Stimulated activated CD4-positive, alpha-beta T cell treated with anti-CD3 and anti-CD28 coated beads, TNF-alpha, amount 100 ng/mL, for 4 hours (primary cell): ENCODE results near the gene FAM50A.

ENCODE experiments used
- DNase-seq, 3 experiments: peaks; one replicate each; pipeline ENCODE4 v3.0.0-alpha.2; 2020; ENCODE audit warnings: low read depth in 3 of 3

Gene FAM50A

DNA sequence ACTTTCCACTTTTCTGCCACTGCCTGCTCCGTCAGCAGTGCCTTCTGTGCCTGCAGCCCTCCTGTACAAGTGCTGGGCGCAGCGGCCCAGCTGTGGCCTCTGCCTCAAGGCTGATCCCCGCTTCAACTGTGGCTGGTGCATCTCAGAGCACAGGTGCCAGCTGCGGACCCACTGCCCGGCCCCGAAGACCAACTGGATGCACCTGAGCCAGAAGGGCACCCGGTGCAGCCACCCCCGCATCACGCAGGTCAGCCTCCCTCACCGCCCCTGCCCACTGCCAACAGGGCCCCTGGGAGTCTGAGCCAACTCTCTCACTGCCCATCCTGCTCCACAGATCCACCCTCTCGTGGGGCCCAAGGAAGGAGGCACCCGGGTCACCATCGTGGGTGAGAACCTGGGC lies 21.7 kb downstream of the FAM50A start:
- no peak for DNase-seq

- no peak for DNase-seq
Observed at GRCh38 chrX:154466036-154466435, 22.1 kb downstream of the FAM50A start.

DNA sequence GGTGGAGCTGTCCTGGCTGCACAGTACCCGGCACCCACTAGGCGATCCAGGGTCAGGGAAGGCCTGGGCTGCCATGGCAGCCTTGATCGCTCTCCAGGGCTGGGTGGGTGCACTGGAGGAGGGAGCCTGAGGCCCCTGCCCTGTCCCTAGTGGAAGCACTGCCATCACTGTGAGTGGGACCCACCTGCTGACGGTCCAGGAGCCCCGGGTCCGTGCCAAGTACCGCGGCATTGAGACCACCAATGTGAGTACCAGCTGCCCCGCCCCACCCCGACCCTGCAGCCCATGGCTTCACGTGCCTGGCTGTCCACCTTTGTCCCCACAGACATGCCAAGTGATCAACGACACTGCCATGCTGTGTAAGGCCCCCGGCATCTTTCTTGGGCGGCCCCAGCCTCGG lies 23.0 kb downstream of the FAM50A start:
- DNase-seq: no peak

GRCh38 chrX:154467556-154467955 lies 23.6 kb downstream of the FAM50A start:
- no peak for DNase-seq

GRCh38 chrX:154468217-154468616 lies 24.3 kb downstream of the FAM50A start:
- DNase-seq: no peak

DNA sequence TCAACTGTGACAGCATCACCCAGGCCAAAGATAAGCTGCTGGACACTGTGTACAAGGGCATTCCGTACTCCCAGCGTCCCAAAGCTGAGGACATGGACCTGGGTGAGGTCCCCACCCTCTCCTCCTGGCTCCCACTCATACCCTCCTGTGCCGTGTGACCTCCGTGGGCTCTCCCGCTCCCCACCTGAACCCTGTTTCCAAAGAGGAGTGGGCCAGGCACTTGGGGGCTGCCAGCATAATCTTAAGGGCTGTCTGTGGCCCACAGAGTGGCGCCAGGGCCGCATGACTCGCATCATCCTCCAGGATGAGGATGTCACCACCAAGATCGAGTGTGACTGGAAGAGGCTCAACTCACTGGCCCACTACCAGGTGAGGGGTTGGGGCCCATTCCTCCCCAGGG lies 25.2 kb downstream of the FAM50A start:
- DNase-seq: no peak

GRCh38 chrX:154469880-154470279 lies 25.9 kb downstream of the FAM50A start:
- no peak for DNase-seq

DNA sequence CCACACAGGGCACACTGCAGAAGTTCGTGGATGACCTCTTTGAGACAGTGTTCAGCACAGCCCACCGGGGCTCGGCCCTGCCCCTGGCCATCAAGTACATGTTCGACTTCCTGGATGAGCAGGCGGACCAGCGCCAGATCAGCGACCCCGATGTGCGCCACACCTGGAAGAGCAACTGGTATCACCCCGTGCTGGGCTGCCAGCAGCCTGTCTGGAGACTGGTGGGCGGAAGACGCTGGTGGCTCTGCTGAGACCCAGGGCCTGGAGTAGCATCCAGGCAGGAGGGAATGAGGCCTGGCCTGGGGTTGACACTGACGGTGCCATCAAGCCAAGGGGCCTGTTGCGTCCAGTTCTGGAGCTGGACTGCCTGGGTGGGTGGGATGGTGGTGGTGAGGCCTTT lies 26.5 kb downstream of the FAM50A start:
- DNase-seq: no peak

DNA sequence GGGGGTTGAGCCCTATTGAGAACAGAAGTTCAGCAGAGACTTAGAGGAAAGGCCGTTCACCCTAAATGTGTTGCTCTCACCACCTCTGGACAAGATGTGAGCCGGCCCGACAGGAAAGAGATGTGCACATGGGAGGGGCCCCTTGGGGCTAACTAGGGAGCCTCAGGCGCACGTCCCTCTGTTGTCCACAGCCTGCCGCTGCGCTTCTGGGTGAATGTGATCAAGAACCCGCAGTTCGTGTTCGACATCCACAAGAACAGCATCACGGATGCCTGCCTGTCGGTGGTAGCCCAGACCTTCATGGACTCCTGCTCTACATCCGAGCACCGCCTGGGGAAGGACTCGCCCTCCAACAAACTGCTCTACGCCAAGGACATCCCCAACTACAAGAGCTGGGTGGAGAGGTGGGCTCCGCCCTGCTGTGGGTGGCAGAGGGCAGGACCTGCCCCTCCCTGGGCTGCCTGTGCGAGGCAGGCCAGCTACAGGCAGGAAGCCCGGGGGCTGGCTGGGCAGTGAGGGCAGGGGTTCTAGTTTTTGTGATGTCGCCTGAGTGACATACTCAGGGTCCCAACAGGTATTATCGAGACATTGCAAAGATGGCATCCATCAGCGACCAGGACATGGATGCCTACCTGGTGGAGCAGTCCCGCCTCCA lies 27.1 kb downstream of the FAM50A start:
- no peak for DNase-seq

GRCh38 chrX:154471839-154472684 lies 28.1 kb downstream of the FAM50A start:
- DNase-seq: no peak

DNA sequence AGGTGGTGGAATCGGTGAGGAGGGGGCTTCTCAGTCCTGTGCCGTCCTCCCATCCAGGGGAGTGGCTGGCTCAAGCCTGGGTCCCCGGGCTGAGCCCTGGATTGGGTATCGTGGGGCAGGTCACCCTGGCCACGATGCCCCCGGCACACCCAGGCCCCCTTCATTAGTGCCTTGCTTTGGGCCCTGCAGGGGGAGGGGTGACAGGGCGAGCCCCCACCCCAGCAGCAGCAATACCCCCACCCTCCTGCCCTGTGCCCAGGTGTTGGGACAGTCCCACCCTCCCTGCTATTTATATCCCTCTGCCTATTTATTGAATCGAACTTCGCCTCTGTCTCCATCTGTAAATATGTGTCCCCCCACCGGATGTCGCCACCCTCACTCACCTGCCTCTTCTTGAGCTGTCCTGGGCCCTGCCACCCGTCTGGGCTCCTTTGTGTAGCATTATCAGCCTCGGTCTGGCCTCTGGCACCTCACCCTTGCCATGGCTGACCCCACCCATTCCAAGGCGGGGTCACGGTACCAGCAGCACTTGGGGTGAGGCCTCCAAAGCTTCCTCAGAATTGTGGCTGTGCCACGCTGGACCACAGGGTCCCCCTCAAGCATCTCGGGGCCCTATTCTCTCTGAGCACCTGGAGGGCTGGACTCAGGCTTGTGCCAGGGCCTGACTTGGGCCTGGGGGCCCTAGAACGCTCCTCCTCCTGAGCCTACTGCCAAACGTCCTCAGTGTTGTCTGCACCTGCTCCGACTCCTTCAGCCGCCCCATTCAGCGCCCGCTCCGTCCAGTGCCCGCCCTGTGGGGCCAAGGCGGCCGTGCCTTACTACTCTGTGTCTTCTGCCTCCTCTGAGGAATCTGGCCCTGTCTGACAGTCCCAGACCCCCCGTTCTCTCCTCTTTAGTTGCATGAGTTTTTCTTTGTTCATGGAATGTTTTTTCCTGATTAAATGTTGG lies 29.0 kb downstream of the FAM50A start:
- DNase-seq: no peak

DNA sequence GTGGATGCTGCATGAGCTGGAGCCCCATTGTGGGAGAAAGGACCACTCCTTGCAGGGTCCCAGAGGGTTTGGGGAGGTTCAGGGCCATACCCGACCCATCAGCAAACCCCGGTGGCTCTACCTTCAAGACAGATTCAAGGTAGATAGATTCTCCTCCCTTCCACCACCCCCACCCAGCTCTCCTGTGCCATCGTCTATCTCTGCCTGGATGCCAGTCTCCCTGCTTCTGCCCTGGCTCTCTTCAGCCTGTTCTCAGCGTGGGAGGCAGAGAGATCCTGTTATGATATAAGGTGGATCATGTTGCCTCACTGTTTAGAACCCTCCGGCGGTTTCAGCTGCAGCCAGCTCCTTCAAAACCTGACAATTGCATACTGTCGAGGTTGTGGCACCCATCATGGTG lies 29.7 kb downstream of the FAM50A start:
- DNase-seq: no peak

GRCh38 chrX:154476821-154477220 lies 32.9 kb downstream of the FAM50A start:
- no peak for DNase-seq

- DNase-seq: no peak
Observed at GRCh38 chrX:154477891-154478477, 34.0 kb downstream of the FAM50A start.

DNA sequence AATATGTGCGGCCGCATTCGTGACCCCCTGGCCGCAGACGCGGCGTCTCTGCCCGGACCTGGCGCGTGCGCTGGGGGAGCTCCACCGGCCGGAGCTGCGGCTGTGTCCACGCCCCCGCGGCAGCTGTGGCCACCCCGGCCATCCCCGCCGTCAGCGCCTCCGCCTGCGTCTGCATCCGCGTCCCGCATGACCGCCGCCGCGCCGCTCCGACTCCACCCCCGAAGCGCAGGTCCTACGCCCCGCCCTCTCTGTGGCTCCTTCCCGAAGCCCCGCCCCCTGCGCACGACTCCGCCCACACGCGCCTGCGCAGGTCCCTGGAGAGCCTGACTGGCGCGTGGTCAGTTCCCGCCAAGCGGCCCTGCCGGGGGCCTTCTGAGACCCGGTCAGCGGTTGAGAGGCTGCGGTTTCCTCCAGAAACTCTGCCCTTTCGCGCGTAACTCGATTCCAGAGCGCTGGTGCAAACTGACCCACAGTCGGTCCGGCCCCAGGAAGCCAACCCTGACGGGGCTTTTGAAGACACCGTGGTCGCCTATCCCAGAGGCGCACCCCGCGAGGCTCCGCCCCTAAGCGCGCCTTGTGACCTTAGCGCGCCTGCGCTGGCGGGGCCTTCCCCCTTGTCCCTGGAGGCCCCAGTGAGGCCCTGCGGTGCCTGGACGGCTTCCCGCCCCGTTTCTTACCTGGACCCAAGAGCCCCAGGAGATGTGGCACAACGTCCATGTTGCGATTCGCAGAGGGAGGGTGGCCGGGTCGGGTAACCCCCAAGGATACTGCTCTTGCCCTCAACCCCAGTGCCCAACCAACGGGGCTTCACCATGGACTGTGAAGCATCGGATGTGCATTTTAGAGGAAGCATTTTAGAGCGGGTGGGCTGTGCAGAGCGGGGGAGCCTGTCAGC lies 35.0 kb downstream of the FAM50A start, which contains the start of gene LAGE3:
Gene LAGE3, minus strand, starts transcription at position 554 of the 895 bp plus-strand sequence. Its CDS starts 366 bp downstream, at position 188.
- peak; percentile 88 for DNase-seq

GRCh38 chrX:154481195-154481594 lies 37.3 kb downstream of the FAM50A start:
- DNase-seq: no peak

GRCh38 chrX:154481911-154482601 lies 38.1 kb downstream of the FAM50A start:
- DNase-seq: no peak

- no peak for DNase-seq
Observed at GRCh38 chrX:154482786-154483185, 38.8 kb downstream of the FAM50A start.

DNA sequence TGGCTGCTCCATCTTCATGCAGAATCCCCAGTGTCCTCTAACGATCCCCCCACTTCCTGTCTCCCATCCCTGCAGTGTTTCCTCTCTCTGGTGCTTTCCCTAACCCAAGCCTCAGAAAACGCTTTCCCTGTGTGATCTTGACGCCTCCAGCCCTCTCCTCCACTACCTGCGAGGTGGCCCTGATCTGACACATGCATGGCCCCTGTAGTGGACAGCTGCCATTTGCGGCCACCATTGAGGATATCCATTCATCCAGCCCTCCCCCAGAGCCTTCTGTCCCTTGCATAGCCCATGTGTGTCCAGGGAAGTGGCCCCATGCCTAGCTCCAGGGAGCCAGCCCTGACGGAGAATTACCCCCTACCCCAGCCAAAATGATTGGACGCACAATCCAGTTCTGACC lies 39.4 kb downstream of the FAM50A start:
- DNase-seq: no peak
